HK-2 (cell line): ENCODE data around the gene CA14.
"Not testable (repeated sequence)": the region's sequence is repeated elsewhere in the genome, so short reads cannot be mapped to it uniquely, and the experiment has no call there.

Experiments used
- DNase-seq: peaks from one replicate; pipeline ENCODE4 v3.0.0-alpha.2; 2018; ENCODE audit not compliant: unreplicated experiment

CA14 gene

GRCh38 chr1:150280138-150280707, 22.6 kb downstream of the CA14 start:
- no peak for DNase-seq

- DNase-seq, result peak; percentile 56
Observed at GRCh38 chr1:150281221-150281757, 23.7 kb downstream of the CA14 start.

- peak; percentile 95 for DNase-seq
Observed at GRCh38 chr1:150281758-150282557, 24.4 kb downstream of the CA14 start, which contains the start of gene CIART. Gene CIART, plus strand, starts transcription at chr1:150282554. Its CDS starts 714 bp downstream, at chr1:150283268.

GRCh38 chr1:150282558-150282958, 25.0 kb downstream of the CA14 start:
- no peak for DNase-seq

GRCh38 chr1:150283260-150283659, 25.7 kb downstream of the CA14 start:
- no peak for DNase-seq

- DNase-seq, result no peak
Observed at GRCh38 chr1:150288382-150288781, 30.8 kb downstream of the CA14 start.

GRCh38 chr1:150288822-150289221, 31.2 kb downstream of the CA14 start:
- no peak for DNase-seq

- DNase-seq, result peak; percentile 89
Observed at GRCh38 chr1:150293433-150294253, 36.1 kb downstream of the CA14 start, which contains the start of gene MRPS21. Gene MRPS21, plus strand, starts transcription at chr1:150293861. Its CDS starts 506 bp downstream, at chr1:150294367.

GRCh38 chr1:150295476-150295875, 37.9 kb downstream of the CA14 start:
- DNase-seq, result no peak

- DNase-seq, result no peak
Observed at GRCh38 chr1:150299716-150300115, 42.1 kb downstream of the CA14 start.

GRCh38 chr1:150302338-150302737, 44.8 kb downstream of the CA14 start:
- DNase-seq, result no peak

- no peak for DNase-seq
Observed at GRCh38 chr1:150302902-150303301, 45.3 kb downstream of the CA14 start.

GRCh38 chr1:150308585-150308984, 51.0 kb downstream of the CA14 start:
- DNase-seq, result not testable (repeated sequence)

- no peak for DNase-seq
Observed at GRCh38 chr1:150309758-150310508, 52.4 kb downstream of the CA14 start.

- DNase-seq, result no peak
Observed at GRCh38 chr1:150311762-150312161, 54.2 kb downstream of the CA14 start.
